ENCODE results near the gene SNX9.

- TF ChIP-seq NFXL1 (IDR thresholded peaks at IDR 0.05; ENCODE audit: borderline replicate concordance): no peak
- no peak for TF ChIP-seq ATF7 (IDR thresholded peaks at IDR 0.05; ENCODE audit: low read depth)
- TF ChIP-seq GABPA (IDR thresholded peaks at IDR 0.05; ENCODE audit: low read depth): no peak
- TF ChIP-seq MAX (IDR thresholded peaks at IDR 0.05; ENCODE audit: low read depth, low read length): no peak
- no peak for TF ChIP-seq POLR2AphosphoS2 (IDR thresholded peaks at IDR 0.05; ENCODE audit: low read depth, low read length)
- TF ChIP-seq SP1 (IDR thresholded peaks at IDR 0.05; ENCODE audit: low read depth, low read length): no peak
- no peak for TF ChIP-seq CEBPB (IDR thresholded peaks at IDR 0.05; ENCODE audit: borderline replicate concordance in 1 of 2, low read depth in 2 of 2, low read length in 2 of 2)
- no peak for TF ChIP-seq CHD4 (IDR thresholded peaks at IDR 0.05)
- no peak for TF ChIP-seq CTCF (IDR thresholded peaks at IDR 0.05 in 2 of 3, conservative IDR thresholded peaks at IDR 0.05 in 1 of 3; ENCODE audit: control insufficient read depth in 2 of 3, extremely low read depth in 1 of 3, insufficient read depth in 1 of 3, low read depth in 3 of 3, low read length in 3 of 3)
- TF ChIP-seq TCF12 (IDR thresholded peaks at IDR 0.05; ENCODE audit: low read depth, low read length): no peak
- TF ChIP-seq MXI1 (IDR thresholded peaks at IDR 0.05; ENCODE audit: low read depth, low read length): no peak
- TF ChIP-seq SUZ12 (IDR thresholded peaks at IDR 0.05; ENCODE audit: unreplicated experiment): no peak
Observed at GRCh38 chr6:157877573-157878438, 54.8 kb downstream of the SNX9 start.
